Astrocyte of the hippocampus (primary cell): Measurements from ENCODE around the gene TBCC.
A peak's percentile ranks its signal among the peaks of the same experiment; 100 is the strongest.
"Not testable (repeated sequence)": the region's sequence is repeated elsewhere in the genome, so short reads cannot be mapped to it uniquely, and the experiment has no call there.

ENCODE experiments used
- DNase-seq: peaks from one replicate; pipeline ENCODE4 v3.0.0; 2011; ENCODE audit warnings: low read depth, low spot score

Gene TBCC, protein sequence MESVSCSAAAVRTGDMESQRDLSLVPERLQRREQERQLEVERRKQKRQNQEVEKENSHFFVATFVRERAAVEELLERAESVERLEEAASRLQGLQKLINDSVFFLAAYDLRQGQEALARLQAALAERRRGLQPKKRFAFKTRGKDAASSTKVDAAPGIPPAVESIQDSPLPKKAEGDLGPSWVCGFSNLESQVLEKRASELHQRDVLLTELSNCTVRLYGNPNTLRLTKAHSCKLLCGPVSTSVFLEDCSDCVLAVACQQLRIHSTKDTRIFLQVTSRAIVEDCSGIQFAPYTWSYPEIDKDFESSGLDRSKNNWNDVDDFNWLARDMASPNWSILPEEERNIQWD

DNA sequence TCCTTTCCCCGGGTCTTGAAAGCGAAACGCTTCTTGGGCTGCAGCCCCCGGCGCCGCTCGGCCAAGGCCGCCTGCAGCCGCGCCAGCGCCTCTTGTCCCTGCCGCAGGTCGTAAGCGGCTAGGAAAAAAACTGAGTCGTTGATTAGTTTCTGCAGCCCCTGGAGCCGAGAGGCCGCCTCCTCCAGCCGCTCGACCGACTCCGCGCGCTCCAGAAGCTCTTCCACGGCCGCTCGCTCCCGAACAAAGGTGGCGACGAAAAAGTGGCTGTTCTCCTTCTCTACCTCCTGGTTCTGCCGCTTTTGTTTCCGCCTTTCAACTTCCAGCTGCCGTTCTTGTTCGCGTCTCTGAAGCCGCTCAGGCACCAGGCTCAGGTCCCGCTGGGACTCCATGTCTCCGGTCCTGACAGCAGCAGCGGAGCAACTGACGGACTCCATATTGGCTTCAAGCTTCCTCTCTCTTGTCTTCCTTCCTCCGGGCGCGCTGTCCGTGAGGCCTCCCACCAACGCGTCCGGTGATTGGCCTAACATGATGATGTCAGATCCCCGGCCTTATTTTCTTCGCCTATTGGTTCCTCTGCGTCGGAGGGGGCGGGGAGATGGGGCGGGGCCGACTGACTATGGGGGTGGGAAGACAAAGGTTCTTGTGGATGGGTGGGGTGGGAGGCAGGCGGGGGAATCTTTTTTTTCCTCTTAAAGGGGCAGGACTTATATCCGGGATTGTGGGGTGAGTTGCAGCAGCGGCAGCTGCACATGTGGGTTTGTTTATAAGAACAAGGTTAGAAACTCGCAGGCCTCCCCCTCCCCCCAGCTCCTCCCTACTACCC, at the start of gene TBCC:
TBCC (minus strand) TSS at position 464 of the 823 bp plus-strand sequence; CDS start at position 434, 30 bp downstream.
- DNase-seq, result peak; percentile 98

DNA sequence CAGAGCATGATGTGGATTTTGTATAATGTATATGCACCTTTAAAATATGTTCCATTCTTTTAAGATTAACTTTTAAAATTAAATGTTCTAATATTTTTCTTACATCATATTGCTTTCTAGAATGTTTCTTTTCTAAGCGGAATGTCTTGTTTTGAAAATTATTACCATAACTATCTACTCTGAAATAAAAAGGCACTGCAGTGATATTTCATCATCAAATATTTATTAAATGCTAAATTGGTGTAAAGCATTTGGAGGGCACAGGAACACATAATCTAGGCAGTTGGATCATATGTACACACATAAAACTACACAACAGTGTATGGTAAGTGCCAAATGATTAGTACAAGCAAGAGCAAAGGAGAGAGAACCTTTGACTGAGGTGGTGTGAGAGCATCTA, 49.7 kb upstream of the TBCC start:
- no peak for DNase-seq

DNA sequence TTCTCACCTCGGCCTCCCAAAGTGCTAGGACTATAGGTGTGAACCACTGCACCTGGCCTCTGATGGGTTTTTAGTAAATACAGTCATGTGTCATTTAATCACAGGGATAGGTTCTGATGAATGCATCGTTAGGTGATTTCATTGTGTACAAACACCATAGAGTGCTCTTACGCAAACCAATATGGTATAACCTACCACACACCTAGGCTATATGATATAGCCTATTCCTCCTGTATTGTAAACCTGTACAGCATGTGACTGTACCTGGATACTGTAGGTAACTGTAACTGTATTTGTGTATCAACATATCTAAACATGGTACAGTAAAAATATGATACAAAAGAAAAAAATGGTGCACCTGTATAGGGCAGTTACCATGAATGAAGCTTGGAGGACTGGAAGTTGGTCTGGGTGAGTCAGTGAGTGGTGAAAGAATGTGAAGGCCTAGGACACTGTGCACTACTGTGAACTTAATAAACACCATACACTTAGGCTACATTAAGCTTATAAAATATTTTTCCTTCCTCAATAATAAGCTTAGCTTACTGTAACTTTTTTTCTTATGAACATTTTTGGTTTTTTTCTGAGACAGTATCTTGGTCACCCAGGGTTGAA, 45.9 kb upstream of the TBCC start:
- no peak for DNase-seq

DNA sequence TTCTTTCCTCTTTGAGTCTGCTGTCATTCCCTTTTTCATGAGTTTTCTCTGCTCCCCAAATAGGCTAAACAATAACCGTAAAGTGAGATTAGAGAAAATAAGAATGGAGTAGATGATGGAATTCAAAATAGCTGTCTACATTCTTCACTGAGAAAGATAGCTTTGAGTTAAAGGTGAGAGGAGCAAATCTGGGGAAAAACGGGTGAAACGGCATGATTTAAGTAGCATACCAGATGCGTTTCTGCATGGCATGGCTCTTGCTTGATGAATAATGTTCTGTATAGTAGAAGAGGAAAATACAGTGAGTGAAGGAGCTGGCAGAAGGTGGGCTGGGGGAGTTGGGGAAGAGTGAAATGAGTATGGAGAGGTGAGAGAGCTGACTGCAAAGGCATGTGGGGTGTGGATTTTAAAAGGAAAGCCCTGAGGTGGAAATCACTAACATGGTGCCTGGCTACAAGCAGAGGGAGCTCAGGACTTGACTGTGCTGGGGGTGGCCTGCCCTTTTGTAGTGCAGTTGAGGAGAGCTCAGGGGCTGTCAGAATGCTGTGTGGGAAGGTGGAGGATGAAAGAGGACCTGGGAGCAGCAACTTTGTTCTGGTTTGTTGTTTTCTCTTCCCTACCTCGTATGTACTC, 44.8 kb upstream of the TBCC start:
- peak; percentile 5 for DNase-seq

DNA sequence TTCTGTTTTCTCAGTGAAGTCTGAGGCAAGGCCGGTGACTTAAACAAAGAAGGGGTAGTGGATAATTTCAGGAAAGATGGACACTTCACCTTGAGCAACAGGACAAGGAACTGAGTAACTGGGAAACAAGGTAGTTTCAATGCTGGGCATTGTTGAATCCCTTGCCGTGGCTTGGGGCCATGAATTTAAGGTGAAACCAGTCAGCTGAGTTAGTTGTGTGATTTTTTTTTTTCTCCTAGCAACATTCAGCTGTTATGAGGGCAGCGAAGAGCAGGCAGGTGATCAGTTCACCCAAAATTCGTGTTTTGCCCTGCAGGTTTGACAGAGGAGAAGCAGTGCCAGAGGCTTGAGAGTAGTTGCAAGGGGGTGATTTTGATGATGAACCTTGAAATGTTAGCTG, 42.8 kb upstream of the TBCC start:
- DNase-seq, result no peak

DNA sequence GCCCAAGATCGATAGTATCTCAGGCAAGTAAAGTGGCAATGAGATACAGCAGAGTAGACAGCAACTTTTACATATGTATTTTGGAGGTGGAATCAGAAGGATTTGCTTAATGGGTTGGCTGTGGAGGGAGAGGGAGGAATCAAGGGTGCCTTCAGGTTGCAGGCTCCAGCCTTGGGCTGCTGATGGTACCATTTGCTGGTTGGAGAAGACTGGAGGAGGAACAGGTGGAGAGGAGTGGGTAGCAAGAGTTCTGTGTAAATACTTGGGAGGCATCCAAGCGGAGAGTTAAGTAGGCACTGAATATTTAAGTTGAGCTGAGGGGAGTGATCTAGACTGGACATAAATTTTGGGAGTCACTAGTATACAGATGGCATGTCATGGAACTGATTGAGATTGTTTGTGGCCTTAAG, 41.2 kb upstream of the TBCC start:
- no peak for DNase-seq

DNA sequence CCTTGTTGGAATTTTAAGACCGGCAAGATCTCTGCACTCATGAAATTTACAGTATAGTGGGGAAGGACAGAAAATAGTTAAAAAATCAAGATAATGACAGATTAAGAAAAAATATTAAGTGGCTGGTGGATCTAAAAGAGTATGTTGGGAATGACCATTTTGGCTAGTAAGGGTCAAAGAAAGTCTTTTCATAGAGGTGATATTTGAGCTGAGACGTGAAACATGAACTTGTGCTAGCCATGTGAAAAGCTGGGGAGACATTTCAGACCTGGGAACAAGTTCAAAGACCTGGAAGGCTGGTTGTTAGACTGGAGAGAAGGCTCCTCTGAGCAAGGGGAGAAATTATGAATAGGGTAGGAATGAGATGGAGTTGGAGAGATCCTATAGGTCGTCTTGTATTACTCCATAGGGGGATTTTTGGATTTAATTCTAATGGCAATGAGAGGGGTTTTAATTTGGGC, 40.7 kb upstream of the TBCC start:
- DNase-seq, result no peak

DNA sequence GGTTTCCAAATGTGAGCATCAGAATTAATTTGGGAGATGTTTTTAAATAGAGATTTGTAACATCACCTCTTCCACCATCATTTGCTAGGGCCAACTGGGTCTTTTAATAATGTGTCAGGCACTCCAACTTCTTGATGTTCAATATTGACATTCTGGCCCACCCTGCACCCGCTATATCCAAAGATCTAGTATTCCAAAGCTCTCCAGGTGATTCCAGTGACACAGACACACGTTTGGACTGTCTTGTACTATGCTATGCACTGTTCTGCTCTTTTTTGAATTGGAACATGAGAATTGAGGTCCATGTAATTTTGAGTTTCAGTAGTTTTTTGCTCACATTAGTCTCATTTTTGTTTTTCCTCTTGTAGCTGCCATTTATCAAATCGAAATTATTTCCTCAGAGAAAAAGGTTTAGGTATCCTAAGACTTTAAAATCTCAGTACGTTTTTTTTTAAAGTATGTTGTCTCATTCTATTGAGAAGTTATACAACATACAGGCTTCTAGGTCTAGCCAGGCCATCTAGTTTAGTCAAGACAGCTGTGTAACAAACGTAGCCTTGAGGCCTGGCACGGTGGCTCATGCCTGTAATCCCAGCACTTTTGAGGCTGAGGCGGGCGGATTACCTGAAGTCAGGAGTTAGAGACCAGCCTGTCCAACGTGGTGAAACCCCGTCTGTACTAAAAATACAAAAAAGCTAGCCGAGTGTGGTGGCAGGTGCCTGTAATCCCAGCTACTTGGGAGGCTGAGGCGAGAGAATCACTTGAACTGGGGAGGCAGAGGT, 39.0 kb upstream of the TBCC start:
- no peak for DNase-seq

DNA sequence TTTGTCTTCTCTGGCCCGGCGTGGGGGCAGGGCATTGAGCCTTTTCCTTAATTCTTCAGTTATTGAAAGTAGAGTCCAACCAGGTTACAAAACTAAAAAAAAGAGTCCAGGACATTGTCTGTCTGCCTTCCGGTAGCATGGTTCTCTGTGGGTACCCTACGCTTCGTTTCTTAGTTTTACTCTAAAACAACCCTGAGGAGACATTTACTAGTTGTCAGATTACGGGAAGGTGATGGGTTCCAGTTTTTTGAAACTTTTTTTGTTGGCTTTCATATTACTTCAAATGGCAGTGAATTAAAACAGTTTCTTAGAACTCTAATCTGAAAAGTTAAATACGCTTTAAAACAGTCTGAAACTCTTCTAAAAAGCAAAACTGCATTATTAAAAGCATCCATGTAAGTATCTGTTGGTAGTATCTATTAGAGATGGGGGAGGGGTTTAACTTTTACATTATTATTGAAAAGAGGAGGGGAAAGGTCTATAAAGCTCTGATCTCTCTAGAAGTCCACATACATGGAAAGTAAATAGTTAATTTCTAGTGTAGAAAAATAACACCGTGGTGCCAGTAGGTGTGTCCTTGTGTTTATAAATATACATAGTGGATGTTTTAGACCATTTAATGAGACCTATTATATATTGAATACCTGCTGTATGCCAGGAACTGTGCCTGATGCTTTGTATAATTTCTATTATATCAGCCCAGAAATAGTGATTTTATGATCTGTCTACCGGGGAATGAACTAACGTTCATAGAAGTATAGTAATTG, 38.2 kb upstream of the TBCC start:
- DNase-seq, result peak; percentile 25

DNA sequence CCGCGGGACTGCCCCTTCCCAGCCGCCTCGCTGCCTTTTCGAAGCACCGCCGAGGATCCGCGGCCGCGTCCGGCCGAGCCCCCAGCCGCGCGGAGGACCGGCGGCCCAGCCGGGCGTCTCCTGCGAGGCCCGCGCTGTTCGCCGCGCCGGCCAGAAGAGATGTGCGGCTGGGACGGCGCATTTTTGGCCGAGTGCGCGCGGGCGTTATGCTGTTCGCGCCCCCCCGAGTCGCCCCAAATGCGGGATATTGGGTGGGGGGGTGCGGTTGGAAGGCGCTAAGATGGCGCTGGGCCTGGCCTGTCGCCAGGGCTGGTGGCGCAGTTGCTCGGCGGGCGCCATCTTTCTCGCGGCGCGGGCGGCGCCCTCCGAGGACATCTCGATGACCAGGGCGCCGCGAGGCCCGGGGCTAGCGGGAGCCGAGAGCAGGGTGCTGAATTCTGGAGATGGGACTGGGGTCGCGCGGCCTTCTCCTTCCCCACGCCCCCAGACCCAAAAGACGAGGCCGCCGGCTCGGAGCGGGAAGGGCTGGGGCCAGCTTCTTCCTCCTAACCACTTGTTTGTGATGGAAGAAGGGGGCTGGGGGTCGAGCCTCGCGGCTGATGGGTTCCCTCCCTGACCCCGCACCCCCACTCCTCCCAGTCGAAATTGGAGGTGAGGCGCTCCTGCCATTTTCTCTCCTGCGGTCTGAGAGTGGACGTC, 37.4 kb upstream of the TBCC start:
- DNase-seq, result peak; percentile 90

DNA sequence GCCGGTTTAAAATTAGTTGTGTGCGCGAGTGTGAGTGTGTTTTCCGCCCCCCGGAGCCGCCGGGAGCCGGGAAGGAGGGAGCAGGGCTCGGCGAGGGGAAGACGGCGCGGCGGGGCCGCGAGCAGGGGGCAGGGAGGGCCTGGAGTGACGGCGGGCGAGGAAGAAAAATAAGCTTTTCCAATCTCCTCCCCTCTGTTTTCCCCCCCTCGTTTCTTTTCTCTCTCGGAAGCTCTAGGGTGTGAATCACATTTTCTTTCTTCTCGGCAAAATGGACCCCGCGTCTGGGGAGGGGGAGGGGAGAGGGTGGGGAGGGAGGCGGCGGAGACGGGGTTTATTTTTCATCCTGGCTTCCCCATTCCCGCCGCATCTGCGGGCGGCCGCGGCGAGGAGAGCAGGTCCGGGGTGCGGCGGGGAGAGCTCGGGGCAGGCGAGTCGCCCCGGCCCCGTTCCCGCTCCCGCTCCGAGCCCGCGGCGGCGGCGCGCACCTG, 36.8 kb upstream of the TBCC start:
- DNase-seq, result peak; percentile 96

DNA sequence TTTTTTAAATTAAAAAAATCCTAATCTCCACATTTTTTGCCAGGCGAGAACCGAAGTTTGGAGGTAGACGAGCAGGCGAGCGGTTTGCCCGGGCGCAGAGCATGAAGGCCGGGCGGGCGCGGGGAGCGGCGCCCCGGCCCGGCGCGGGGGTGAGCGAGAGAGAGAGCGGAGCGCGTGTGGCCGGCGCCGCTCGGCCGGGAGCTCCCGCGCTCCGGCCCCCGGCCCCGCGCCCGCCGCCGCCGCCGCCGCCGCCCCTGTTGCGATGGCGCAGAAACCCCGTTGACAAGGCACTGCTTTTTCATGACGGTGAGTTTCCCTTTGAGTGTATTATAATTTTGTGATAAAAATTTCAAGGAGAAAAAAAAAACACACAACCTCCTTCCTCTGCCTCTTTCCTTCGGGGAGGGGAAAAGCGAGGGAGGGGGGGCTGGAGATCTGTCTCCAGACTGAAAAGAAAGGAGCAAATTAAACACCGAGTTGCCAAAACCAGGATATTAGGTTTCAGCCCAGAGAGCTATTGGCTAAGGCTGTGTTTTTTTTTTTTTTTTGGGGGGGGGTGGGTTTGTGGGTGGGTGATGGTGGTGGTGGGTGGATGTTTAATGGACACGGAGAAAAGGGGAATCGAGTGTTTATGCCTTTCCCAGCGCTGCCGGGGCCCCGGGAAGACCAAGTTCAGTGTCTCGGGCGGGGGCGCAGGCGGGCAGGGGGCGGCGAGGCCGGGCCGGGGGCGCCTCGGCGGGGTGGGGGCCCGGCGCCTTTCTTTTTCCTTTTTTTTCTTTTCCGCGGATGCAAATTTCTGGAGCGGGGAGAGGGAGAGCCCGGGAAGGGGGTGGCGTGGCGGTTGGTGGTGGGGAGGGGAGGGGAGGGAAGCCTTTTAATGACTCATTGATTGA, 36.1 kb upstream of the TBCC start, which contains the start of gene BICRAL:
BICRAL (plus strand) TSS at position 257 of the 893 bp plus-strand sequence. CDS start 39,971 bp downstream, outside the sequence.
- peak; percentile 89 for DNase-seq

DNA sequence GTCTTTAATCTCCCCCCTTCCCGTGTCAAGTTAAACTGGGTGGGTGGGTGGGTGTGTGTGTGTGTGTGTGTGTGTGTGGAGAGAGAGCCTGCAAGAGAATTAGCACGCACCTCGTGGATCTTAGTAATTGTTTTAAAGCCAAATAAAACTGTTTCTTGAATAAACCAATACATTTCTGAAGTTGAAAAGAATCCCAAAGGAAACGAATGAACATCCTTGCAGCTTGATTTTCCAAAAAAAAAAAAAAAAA, 35.6 kb upstream of the TBCC start:
- DNase-seq, result no peak

DNA sequence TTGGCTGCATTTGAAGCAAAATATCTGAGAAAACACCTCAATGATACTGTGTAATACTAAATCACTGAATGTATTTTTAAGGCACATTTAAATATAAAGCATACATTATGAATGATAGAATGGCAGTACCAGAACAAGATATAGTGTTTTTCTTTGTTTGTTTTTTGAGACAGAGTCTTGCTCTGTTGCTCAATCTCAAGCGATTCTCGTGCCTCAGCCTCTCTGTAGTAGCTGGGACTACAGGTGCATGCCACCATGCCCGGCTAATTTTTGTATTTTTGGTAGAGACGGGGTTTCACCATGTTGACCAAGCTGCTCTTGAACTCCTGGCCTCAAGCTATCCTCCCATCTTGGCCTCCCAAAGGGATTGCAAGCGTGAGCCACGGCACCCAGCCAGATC, 33.6 kb upstream of the TBCC start:
- DNase-seq, result no peak

DNA sequence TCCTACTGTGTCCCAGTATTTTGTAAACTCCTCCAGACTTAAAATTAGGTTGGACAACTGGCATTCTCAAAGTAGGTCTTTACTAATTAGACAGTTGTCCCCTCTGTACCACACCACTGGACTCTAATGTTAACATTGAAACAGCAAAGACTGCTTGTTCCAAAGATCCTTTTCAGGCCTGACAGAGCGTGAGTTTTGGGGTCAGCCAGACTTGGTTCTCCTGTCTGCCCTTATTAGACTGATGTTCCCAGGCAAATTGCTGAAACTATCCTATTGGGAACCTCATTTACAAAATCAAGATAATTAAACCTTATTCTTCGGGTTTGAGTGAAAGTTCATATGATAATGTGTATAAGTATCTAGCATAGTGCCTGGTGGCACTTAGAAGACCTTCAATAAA, 32.2 kb upstream of the TBCC start:
- DNase-seq, result no peak

DNA sequence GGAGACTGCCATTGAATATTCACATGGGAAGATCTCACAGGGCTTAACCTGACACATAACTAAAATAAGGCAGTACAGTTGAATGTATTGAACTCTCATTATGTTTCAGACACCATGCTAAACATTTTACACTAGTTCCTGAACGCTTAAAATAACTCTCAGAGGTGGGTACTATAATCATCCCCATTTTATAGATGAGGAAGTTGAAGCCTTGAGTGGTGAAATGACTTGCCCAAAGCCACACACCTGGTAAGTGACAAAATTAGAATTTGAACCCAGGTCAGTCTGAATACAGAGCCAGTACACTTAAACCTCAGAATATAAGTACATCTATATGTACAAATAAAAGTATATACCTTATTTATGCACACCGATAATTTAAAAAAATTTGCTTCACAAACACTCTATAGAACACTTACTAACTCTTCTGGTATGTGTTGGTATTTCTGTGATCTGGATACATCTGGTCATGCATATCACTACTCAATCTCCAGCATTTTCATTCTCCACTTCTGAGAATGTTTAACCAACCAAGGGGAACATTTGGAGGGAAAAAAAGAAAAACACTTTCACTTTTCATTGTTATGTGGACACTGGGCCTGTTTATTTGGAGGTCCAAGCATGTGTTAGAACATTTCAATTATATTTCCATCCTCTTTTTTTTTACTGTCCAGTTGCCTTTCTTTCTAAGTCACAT, 31.4 kb upstream of the TBCC start:
- DNase-seq, result peak; percentile 38

DNA sequence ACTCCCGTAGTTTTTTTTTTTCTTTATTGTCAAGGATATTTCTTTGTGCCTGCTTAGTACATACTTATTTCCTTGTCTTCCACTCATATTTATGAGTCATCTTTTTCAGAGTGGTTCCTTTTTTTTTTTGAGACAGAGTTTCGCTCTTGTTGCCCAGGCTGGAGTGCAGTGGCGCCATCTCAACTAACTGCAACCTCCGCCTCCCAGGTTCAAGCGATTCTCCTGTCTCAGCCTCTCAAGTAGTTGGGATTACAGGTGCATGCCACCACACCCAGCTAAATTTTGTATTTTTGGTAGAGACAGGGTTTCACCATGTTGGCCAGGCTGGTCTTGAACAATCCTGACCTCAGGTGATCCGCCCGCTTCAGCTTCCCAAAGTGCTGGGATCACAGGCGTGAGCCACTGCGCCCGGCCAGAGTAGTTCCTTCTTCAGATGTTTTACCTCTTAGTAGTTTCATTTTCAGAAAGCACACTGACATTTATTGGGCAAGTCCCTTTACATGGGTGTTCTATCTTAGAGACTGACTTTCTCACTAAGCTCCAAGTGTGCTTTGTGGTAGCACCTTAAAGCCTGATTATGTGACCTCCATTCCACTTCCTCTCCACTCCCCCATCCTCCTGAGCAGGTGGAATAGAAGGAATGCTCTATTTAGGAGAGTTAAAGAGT, 29.1 kb upstream of the TBCC start:
- not testable (repeated sequence) for DNase-seq

DNA sequence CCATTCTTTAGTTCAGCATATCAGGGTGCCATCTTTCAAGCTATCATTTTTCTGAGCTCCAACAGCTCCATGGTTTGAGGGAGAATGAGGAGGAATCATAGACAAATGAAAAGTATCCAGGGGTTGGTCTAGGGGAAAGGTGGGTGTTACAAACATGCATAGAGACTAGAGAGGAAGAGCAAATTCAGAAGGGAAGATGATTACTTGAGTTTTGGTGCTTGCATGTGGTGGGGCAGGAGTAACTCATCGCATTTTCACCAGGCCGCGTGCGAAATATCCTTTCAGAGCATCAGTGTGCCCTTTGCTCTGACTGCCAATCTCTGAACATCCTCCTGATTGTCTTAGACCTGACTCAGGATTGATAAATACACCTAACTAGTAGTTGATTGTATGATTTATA, 28.3 kb upstream of the TBCC start:
- DNase-seq, result no peak
